ENCODE results near the gene DDX31.
A peak's percentile ranks its signal among the peaks of the same experiment; 100 is the strongest.

DDX31 gene

DNA sequence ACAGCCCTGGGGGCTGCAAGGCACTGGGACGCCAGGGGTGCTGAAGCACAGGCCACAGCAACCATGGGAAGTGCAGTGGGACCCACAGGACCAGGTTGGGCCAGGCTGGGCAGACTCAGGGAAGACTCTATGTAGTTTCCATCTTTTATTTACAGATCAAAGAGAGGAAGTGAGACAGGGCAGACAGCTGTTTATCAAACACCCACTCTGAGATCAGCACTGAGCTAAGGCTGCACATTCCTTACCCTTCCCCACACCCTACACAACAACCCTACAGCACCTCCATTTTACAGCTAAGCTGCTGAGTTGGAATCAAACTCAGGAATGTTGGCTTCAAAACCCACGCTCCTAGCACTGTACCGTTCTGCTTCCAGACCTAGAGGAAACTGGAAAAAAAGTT, 67.6 kb downstream of the DDX31 start:
- Histone ChIP-seq H3K27me3 (ENCODE audit: insufficient read depth, poor library complexity, severe bottlenecking) (no peaks in the 10 kb centered on the region), H3K4me3 (replicated peaks; ENCODE audit: insufficient read depth, low read length) (no peak overlapping the region), H3K27ac (replicated peaks) (no peak overlapping the region)
- no peak for DNase-seq (ENCODE audit: low read depth in 1 of 2, low spot score in 1 of 2)
- TF ChIP-seq, protein P1, sequence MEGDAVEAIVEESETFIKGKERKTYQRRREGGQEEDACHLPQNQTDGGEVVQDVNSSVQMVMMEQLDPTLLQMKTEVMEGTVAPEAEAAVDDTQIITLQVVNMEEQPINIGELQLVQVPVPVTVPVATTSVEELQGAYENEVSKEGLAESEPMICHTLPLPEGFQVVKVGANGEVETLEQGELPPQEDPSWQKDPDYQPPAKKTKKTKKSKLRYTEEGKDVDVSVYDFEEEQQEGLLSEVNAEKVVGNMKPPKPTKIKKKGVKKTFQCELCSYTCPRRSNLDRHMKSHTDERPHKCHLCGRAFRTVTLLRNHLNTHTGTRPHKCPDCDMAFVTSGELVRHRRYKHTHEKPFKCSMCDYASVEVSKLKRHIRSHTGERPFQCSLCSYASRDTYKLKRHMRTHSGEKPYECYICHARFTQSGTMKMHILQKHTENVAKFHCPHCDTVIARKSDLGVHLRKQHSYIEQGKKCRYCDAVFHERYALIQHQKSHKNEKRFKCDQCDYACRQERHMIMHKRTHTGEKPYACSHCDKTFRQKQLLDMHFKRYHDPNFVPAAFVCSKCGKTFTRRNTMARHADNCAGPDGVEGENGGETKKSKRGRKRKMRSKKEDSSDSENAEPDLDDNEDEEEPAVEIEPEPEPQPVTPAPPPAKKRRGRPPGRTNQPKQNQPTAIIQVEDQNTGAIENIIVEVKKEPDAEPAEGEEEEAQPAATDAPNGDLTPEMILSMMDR (IDR thresholded peaks at IDR 0.05; ENCODE audit: insufficient read depth, low read length): no peak
- TF ChIP-seq GABPA (IDR thresholded peaks at IDR 0.05; ENCODE audit: low read depth): no peak
- TF ChIP-seq POLR2AphosphoS5 (IDR thresholded peaks at IDR 0.05; ENCODE audit: low read depth): no peak
- TF ChIP-seq, protein P2, sequence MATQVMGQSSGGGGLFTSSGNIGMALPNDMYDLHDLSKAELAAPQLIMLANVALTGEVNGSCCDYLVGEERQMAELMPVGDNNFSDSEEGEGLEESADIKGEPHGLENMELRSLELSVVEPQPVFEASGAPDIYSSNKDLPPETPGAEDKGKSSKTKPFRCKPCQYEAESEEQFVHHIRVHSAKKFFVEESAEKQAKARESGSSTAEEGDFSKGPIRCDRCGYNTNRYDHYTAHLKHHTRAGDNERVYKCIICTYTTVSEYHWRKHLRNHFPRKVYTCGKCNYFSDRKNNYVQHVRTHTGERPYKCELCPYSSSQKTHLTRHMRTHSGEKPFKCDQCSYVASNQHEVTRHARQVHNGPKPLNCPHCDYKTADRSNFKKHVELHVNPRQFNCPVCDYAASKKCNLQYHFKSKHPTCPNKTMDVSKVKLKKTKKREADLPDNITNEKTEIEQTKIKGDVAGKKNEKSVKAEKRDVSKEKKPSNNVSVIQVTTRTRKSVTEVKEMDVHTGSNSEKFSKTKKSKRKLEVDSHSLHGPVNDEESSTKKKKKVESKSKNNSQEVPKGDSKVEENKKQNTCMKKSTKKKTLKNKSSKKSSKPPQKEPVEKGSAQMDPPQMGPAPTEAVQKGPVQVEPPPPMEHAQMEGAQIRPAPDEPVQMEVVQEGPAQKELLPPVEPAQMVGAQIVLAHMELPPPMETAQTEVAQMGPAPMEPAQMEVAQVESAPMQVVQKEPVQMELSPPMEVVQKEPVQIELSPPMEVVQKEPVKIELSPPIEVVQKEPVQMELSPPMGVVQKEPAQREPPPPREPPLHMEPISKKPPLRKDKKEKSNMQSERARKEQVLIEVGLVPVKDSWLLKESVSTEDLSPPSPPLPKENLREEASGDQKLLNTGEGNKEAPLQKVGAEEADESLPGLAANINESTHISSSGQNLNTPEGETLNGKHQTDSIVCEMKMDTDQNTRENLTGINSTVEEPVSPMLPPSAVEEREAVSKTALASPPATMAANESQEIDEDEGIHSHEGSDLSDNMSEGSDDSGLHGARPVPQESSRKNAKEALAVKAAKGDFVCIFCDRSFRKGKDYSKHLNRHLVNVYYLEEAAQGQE (IDR thresholded peaks at IDR 0.05; ENCODE audit: insufficient replicate concordance, low read depth): no peak
- TF ChIP-seq SPI1 (IDR thresholded peaks at IDR 0.05; ENCODE audit: borderline replicate concordance, low read depth): no peak

DNA sequence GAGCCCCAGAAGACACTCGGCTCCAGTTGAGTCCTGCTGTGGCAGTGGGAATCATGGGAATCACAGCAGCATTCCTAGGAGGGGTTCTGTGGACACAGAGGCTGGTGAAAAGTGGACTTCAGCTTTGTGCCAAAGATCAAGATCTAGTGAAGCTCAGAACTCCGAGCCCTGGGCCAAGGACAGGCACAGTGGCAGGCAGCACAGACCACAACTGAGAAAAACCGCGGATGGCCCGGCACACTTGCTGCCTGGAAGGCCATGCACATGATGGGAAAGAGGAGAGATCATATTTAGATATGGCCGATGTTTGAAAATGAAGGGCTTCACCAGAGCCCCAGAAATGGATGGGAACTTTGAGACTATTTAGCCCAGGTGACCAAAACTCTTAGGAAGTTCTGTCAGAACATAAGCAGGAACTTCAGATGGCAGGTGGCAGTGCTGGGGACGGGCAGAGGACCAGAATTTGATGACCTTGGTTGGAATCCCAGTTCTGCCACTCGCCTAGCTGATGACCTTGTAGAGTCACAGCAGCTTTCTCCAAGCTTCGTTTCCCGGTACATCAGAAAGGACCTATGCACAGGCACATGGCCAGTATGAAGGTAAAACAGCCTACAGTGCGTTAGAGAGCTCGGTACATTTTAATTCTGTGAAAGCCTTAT, 69.3 kb downstream of the DDX31 start:
- H3K27me3 ChIP-seq (ENCODE audit: insufficient read depth, poor library complexity, severe bottlenecking): no peaks in the 10 kb centered on the region
- TF ChIP-seq GABPA (IDR thresholded peaks at IDR 0.05; ENCODE audit: low read depth) (no peak), SPI1 (IDR thresholded peaks at IDR 0.05; ENCODE audit: borderline replicate concordance, low read depth) (no peak), POLR2AphosphoS5 (IDR thresholded peaks at IDR 0.05; ENCODE audit: low read depth) (no peak)
- TF ChIP-seq, protein P2 (IDR thresholded peaks at IDR 0.05; ENCODE audit: insufficient replicate concordance, low read depth): no peak
- TF ChIP-seq, protein P1 (IDR thresholded peaks at IDR 0.05; ENCODE audit: insufficient read depth, low read length): no peak
- no peak overlapping the region for H3K27ac ChIP-seq (replicated peaks)
- DNase-seq (ENCODE audit: low read depth in 1 of 2, low spot score in 1 of 2): no peak
- H3K4me3 ChIP-seq (replicated peaks; ENCODE audit: insufficient read depth, low read length): no peak overlapping the region

DNA sequence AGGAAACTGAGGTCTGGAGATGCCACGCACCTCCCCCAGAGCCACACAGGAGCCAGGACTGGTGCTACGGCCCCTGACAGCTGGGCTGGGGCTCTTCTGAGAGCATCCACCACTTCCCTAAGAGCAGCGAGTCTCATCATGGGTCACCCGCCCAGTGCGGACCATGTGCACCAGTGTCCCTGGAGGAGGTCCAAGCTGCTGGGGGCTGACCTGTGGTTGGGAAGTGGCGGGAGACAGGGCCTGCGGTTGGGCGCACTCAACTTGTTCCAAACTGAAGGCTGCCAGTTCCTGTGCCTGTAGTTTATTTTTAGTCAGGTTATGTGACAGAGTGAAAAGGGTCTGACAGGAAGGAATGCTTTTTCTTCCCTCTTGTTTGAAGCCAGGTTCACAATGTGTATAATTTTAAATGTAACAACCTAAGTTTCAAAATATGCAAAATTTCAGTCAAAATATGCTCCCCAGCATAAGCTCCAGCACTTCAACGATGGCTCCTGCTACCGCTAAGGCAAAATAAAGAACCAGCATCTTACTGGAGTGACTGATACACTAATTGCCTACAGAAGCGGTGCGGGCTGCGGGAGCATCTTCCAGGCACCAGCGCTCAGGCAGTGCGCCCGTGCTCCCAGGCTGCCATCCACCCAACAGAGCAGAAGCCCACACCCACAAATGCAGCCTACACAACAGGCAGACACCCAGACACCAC, 72.6 kb downstream of the DDX31 start:
- H3K4me3 ChIP-seq (replicated peaks; ENCODE audit: insufficient read depth, low read length): no peak overlapping the region
- no peaks in the 10 kb centered on the region for H3K27me3 ChIP-seq (ENCODE audit: insufficient read depth, poor library complexity, severe bottlenecking)
- TF ChIP-seq GABPA (IDR thresholded peaks at IDR 0.05; ENCODE audit: low read depth): no peak
- TF ChIP-seq, protein P2 (IDR thresholded peaks at IDR 0.05; ENCODE audit: insufficient replicate concordance, low read depth): no peak
- TF ChIP-seq, protein P1 (IDR thresholded peaks at IDR 0.05; ENCODE audit: insufficient read depth, low read length): no peak
- peak; percentile 41; the same call in 1 of the 2 replicates for TF ChIP-seq POLR2AphosphoS5 (IDR thresholded peaks at IDR 0.05; ENCODE audit: low read depth)
- TF ChIP-seq SPI1 (IDR thresholded peaks at IDR 0.05; ENCODE audit: borderline replicate concordance, low read depth): peak; percentile 57; the same call in 1 of the 2 replicates
- DNase-seq (ENCODE audit: low read depth in 1 of 2, low spot score in 1 of 2): peak; percentile 61 to 75
- H3K27ac ChIP-seq (replicated peaks): peak overlapping the region; percentile 14
